ENCODE measurements around the gene TEK.
"Not testable (repeated sequence)": the region's sequence is repeated elsewhere in the genome, so short reads cannot be mapped to it uniquely, and the experiment has no call there.

Gene TEK

DNA sequence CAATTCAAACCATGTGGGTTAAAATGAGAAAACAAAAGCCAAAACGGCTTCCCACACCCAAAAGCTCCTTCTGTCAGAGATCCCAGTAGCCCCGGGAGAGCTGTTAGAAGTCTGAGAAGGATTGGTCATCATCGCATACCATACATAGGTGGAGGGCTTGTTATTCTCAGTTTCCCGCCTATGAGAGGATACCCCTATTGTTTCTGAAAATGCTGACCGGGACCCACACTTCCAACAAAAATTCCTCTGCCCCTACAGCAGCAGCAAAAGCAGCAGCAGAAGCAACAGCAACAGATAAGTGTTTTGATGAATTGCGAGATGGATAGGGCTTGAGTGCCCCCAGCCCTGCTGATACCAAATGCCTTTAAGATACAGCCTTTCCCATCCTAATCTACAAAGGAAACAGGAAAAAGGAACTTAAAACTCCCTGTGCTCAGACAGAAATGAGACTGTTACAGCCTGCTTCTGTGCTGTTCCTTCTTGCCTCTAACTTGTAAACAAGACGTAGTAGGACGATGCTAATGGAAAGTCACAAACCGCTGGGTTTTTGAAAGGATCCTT is at the start of gene TEK:
Gene TEK, plus strand, starts transcription at position 245 of the 561 bp plus-strand sequence. CDS start 366 bp downstream, outside the sequence.
- DNase-seq = no peak

DNA sequence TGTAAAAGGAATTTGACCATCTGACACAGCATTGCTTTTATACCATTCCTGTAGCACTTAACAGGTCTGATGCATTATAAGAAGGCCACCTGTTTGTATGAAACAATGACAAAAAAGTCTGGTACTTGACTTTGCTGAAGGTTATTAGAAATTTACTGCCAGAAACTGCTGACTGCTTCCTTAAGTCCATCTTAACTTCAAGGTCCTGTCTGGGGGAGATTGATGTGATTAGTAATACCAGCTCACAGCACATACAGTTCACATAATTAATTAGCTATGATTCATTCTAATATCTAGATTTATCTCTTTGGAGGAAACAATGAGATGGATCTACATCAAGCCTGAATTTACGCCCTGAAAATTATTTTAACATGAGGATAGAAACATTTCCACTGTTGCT is 49.6 kb upstream of the TEK start:
- DNase-seq = no peak

DNA sequence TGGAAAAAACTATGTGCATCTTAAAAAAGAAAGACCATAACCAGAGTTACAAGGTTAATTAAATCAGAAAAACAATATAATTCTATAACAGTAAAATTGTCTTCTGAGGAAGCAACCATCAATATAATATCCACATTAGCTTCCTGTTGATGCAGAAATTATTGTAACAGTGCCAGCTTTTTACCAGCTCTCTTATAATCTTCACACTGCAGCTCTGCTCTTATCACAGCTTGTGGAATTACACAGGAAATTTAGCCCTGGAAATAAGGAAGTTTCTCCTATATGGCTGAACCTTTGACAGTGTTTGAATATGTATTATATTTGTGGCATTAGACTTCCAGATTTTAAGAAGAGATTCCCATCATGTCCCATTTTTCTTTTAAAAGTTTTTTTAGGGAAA is 49.1 kb upstream of the TEK start:
- no peak for DNase-seq

DNA sequence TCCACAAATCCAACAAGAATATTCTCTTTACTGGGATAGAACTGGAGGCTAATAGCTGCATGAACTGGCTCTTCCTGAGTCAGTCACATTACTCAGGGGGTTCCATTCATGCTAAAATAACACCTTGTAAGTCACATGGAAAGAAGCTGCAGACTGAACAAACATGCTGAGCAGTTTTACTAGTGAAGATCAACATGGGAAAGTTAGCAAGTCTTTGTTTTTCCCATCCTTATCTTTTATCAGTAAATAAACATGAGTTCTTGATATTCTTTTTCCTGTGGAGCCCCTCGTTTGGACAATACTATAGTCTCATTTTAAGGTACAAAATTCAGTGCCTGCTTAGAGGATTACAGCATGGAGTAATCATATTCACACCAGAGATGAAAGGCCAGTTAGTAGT is 43.7 kb upstream of the TEK start:
- DNase-seq = no peak

DNA sequence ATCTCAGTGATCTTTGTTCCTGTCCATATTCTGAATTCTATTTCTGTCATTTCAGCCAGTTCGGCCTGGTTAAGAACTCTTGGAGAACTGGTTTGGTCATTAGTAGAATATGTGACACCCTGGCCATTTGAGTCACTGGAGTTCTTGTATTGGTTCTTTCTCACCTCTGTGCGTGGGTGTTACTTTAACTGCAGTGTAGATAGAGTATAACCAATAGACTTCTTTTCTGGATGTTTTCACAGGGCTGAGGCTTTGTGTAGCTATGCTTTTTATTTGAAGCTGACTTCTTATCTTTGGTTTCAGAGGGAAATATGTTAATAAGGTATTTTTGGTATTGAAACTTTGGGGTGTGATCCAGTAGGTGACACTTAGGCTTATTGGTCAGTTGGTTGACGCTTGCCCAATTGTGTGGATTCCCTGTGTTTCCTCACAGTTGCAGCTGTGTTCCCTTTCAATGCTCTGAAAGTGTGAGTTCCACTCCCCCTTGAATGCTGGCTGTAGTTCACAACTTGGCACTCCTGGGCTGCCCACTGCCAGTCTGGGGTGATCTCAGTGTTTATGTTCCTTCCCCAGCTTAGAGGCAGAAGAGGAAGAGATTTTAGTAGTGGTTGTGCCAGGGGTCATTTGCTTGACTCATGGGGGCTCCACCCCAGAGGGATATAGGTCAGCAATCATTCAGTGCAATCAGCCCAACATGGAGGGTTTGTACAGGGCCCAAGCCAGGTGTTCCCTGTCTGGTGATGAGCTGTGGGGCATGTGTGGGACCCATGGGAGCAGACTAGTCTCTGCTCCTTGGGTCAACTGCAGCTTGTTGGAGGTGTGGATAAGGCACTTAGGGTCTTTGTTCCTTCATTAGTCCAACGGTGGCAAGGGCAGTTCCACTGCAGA is 34.9 kb upstream of the TEK start:
- peak; percentile 50 for DNase-seq

DNA sequence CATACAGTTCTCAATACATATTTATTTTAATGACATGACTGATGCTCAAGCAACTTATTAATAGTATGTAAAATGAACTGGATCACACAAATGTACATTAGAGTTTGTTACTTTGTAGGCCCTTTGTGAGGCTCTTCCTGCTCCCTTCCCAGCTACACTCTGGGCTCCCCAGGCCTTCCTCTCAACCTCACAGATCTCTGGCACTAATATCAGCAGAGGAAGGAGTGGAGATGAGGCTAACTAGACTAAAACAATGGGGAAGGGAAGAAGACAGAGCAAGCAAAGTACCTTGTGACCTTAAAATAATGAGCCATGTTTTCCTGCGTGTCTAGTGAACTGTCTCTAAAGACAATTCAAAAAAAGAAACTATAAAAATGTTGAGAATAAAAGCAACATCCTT is 30.3 kb upstream of the TEK start:
- DNase-seq = no peak

DNA sequence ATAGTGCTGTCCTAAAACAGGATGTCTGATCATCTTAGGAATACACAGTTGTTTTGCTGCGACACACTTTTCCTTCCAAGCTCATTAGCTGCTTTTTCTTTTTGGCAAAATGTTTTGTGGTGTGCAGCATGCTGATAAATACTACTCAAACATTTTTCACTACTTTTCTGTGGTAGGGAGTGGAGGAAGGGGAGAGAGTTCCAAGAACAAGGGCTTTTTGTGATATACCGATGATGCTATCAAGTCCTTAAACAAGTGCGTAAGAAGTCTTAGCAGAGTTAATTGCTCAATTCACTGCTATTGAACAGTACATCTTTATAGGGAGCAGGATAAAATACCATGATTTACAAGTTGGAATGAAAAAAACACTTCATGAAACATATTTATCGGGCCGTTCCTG is 23.6 kb upstream of the TEK start:
- no peak for DNase-seq

DNA sequence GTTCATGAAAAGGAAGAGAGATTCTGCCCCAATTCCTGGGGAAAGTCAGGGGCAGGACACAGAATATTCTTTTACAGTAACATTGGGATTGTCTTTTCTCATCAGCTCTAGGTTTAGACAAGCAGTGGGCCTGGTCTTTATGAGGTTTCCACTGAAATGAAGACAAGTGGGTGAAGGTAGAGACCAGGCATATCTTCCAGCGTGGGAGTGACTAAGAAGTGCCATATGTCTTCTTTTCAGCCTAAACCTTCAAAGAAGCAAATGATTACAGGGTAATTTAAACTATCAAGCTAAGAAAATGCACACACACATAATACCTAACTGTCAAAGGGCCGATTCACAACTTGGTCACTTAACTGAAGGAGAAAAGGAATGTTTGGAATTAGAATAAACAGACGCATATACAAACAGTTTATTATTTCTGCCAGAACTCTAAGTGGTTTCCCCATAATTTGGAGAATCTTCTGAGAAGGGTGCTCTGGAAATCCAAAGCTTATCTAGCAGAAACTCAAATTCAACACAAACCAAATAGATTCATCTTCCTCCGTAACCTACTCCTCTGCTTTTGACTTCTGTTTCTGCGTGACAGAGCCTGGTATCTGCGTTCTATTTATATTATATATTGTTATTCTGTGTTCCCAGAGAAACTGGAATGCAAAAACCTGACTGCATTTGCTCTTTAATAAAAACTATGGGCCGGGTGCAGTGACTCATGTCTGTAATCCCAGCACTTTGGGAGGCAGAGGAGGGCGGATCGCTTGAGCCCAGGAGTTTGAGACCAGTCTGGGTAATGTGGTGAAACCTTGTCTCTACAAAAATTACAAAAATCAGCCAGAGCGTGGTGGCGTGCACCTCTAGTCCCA is 22.0 kb upstream of the TEK start:
- DNase-seq = no peak

DNA sequence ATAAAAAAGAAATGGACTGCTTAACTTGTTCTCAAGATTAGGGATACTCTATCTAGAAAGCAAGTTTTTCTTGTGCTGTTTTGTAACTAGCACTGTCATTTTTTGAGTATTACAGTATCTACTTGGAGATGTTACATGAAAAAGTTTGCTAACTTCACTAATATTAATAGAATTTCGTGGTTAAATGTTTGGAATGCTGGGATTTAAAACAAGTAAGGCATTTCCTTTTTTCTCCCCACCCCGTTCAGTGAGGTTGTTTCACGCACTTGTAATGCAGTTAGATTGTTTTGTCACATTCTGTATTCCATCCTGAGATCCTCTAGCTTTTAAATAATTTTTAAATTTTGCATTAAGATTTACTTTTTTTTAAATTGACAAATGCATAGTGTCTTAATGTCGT is 20.0 kb upstream of the TEK start:
- no peak for DNase-seq

DNA sequence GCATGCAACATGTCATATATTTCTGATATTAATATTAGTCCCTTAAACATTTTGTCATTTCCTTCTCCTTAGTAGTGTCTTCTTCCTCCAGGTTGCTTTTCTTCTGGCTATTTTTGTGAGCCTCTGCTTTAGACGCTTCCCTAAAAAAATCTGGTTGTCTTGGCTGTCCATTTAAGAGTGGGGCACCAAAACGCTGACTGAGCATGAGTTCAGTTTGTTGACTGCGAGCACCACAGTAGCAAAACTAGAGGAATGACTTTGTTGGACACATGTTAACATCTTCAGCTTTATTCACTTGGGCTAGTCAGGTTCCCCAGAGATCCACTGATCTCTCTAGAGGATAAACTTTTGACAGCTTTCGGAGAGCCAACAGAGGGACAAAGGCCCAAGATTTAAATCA is 19.3 kb upstream of the TEK start:
- DNase-seq = no peak

DNA sequence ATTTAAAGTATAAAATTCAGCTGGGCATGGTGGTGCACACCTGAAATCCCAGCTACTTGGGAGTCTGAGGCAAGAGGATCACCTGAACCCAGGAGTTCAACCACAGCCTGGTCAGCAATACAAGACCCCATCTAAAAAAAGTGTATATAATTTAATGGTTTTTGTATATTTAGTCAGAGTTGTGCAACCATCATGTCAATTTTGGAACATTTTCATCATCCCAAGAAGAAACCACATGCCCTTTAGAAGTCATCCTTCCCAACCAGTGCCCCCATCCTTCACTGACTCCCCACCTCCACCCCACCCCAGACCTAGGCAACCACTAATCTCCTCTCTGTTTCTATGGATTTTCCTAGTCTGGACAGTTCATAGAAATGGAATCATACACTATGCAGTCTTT is 18.8 kb upstream of the TEK start:
- no peak for DNase-seq

DNA sequence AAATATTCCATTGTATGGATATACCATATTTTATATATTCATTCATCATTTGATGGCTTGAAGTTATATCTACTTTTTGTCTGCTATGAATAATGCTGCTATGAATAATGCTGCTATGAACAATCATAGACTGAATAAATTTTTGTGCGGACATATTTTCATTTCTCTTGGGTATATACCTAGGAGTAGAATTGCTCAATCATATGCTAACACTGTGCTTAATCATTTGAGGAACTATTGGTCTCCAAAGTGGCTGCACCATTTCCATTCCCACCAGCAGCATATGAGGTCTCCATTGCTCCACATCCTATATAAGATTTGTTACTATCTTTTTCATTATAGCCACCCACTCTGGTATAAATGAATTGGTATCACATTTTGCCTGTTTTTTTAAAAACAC is 18.3 kb upstream of the TEK start:
- no peak for DNase-seq

DNA sequence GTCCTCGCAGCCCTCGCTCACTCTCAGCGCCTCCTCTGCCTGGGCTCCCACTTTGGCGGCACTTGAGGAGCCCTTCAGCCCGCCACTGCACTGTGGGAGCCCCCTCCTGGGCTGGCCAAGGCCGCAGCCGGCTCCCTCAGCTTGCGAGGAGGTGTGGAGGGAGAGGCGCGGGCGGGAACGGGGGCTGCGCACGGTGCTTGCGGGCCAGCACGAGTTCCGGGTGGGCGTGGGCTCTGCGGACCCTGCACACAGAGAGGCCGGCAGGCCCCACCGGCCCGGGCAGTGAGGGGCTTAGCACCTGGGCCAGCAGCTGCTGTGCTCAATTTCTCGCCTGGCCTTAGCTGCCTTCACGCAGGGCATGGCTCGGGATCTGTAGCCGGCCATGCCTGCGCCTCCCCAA is 16.5 kb upstream of the TEK start:
- not testable (repeated sequence) for DNase-seq

DNA sequence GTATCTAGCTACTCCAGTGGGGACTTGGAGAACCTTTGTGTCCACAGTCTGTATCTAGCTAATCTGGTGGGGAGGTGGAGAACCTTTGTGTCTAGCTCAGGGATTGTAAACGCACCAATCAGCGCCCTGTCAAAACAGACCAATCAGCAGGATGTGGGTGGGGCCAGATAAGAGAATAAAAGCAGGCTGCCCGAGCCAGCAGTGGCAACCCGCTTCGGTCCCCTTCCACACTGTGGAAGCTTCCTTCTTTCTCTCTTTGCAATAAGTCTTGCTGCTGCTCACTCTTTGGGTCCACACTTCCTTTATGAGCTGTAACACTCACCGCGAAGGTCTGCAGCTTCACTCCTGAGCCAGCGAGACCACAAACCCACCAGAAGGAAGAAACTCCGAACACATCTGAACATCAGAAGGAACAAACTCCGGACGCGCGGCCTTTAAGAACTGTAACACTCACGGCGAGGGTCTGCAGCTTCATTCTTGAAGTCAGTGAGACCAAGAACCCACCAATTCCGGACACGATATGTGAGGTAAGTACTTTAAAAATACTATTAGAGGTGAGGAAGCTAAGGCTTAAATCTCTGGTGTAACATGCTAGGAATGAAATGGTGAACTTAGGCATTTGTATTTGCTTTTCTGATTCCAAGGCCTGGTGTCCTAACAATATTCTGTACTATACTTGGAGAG is 15.5 kb upstream of the TEK start:
- DNase-seq = not testable (repeated sequence)

DNA sequence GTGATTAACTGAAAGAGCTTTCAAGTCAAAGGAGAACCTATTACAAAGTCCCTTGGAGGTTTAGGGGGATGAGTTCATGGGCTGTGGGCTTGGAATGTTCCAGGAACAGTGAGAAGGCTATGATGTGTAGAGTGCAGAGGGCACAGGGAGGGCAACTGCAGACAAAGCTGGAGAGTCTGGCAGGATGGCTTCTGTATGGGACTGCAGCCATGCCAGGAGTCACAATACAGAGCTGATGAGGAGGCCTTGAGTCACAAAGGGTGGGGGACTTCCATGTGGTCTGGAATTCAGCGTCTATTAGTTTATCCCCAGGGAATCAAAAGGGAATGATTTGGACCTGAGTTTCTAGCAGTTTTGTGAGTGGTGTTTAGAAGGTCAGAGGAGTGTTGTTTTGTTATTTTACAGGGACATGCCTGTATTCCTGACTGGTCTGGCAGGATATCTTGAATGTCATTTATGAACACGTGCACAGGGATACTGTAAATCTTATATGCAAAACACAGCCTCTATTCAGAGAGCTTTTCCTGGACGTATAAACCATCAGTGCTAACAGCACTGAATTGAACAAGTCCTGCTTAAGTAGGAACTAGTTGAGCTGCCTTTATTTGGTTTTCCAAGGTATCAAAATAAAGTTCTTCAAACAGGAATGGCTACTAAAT is 14.3 kb upstream of the TEK start:
- DNase-seq = no peak

DNA sequence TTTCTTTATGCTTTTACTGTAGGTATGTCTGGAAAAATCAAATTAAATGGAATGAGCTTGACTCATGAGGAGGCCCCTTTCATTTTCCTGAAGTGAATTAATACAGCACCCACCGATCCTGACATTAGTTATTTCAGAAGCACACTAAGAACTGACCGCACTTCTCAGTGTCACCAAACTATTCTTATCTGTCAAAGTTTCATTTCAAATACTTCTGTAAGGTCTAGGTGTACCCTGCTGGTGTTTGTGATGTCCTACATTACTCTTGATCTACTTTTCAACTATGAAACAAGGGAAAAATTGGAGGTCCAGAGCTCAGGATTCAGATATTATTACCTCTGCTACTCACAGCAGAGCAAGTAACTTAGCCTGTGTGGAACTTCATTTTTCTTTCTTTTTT is 1.8 kb upstream of the TEK start:
- no peak for DNase-seq

DNA sequence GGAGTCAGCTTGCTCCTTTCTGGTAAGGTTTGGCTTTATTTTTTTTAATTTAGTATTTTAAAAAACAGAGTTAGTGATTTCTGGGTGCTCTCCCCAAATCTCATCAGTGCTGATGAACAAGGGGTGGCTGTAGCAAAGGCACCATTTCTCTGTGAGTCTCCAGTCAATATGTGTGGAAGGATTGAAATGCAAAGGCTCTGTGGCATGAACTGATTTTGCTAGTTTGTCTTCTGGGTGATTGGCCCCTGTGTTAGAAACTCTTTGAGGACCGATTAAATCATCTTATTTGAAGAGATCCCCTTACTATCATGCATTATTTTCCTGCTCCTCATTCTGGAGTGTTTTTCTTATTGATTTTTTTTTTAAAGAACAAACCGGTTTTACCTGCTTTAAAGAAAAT is 596 bp downstream of the TEK start:
- DNase-seq = no peak

DNA sequence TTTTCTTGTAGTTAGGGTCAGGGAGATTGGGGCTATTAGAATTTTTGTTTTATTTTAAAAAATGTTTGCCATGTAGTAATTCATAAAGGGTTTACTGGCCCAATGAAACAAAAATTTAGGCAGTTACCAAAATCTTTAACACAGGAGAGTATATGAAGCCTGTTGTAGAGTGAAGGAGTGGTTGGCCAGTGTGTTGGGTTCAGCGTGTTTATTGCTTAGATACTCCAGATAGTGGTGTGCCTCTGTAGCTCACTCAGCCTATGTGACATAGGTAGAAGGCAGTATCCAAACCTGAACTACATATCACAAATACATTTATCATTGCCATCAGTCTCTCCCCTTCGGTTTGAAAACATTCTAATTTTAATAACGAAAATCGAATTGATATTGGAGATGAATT is 1.2 kb downstream of the TEK start:
- DNase-seq = no peak

DNA sequence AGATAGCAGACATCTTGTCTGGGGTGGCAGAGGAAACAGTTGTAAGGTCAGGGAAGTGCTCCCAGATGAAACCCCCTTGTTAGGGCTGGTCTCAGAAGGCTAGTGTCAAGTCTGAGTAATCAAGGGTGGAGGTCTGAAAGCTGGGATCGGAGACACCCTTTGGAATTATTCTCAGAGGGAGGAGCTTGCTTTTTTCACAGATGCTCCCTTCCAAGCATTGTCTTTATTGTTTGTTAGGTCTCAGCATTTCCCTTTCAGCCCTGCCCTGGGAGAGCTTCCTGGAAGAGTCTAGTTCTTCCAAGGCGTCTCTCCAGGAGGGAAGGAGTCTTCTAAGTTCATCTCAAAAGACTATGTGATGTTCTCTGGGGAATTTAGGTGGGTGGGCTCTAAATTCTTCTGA is 3.2 kb downstream of the TEK start:
- DNase-seq = no peak

DNA sequence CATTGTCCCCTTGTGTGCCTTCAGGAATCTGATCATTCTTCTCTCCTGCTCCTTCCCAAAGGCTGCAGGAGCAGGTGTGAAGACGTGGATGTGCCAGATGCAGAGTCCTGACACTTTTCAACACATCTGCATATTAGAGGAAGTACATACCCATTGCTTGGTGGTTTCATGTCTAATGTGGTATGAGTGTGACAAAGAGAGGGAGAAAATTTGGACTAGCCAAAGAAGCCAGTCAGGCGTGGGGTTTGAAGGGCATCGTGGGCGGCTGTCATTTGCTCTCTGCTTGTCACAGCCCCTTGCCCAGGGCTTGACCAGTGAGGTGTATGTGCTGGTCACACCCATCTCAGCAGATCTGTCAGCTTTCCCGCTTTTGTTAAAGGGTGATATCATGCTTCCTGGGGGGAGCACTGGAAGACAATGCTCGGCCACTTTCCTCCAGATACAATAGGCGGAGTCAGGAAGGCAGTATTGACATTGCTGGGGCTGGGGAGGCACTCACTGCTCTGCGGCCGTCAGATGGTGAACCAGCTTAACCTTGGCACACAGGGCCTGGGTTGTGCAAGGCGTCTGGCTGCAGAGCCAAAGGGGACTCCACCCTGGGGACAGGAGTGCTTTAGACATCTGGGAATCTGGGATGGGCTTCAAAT is 8.6 kb downstream of the TEK start:
- DNase-seq = no peak

DNA sequence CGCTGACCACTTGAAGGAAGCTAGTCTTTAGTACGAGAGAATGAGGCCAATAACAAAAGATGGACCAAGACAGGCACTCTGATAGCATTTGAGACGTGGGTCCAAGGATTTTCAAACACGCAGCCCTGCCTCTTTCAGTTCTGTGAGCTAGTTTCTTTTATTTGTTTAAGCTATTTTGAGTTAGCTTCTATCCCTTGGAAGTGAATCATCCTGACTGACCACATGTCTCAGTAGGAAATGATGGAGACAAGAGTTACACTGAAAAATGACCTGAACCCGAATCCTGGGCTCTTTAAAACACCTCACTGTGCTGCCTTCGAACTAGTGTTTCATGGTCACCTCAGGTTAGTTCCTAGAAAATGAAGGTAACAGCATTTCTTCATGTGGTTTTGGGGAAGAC is 9.9 kb downstream of the TEK start:
- DNase-seq = no peak

DNA sequence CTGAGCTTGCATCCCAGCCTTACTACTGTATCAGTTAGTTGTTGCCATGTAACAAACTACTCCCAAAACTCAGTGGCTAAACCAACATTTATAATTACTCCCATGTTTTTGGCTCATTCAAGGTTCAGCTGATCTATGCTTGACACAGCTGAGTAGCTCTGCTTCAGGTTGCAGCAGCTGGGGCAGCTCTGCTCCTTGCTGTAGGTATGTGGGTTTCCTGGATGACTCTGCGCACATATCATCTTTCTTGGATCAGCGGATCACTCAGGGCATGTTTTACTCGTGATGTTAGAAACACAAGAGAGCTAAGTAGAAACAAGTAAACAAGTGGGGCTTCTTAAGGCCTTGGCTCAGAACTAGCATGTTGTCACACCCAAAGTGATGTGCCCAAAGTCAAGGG is 15.1 kb downstream of the TEK start:
- DNase-seq = no peak
